ENCODE measurements around the gene LCMT1.
"Not testable (repeated sequence)": the region's sequence is repeated elsewhere in the genome, so short reads cannot be mapped to it uniquely, and the experiment has no call there.

LCMT1 gene

DNA sequence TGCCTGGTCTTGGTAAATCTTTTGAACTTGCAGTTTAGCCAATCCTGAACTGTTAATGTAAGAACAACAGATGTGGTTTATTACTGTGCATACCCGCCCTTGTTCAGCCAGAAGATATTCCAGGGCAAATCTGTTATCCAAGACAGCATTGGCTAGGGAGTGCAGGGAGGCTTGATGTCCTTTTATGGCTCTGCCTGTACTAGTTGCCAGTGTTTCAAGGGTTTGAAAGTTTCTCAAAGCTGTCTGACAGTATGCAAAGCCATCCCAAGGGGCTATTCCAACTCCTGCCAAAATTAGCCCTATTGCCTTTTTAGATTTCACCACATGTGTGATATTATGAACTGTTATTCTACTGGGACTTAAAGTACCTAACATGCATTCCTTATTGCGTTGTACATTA lies 30.1 kb downstream of the LCMT1 start:
- no peak for DNase-seq

DNA sequence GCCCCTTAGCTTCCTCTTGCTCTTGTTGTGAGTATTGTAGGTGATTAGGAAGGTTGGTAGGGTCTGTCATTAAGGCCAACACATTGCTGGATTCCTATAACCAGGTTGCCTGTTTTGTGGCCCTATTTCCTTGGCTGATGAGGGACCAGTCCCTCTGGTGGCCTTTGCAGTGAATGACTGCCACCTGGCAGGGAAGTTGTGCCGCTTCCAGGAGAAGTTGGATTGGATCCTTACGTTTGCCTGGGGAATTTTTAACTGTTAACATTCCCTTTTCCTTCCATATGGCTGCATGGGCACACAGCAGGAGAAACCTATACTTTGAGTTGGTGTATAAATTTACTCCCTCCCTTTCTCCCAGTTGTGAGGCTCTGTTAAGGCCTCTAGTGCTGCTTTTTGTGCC lies 32.4 kb downstream of the LCMT1 start:
- DNase-seq: no peak

DNA sequence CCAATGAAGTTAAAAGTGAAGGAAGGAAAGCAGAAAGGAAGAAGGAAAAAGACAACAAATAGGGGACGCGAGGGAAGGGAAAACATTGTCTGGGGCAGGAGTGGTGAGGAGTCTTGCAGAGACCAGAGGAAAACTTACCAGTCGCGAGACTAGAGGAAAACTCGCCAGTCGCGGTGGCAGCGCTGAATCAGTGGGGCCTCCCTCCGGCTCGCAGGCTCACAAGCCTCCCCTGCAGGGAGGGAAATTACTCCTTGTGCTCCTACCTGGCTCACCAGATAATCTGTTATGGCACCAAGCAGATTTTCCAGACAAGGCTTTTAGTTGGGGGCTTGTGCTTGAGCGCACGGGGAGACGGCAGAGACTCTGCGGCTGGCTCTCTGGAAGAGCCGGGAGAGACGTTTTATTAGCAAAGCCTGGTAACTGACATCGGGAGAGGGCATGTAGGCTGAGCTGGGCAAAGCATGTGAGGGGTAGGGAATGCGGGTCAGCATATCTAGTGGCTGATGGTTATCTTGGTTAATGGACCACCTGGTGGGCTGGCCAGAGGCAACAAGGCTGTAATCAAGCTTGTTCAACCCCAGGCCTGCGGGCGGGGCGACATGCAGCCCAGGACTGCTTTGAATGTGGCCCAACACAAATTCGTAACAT lies 37.1 kb downstream of the LCMT1 start:
- no peak for DNase-seq

DNA sequence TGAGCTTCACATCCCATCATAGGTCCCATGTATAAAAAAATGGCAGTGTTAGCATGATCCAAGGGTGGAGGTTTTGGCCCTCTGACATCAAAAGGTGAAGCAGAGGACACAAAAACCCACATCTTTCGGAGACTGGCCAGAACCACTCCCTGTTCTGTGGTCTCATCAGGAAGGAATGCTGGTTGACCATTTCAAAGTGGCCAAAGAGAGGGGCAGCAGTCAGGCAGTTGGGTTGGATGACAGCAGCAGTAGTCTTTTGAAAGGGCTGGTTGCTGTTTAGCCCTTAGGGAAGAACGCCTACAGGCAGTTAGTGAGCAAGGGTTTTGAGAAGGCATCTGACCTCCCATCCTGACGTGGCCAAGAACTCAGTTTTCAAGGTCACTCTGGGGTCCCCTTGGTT lies 40.5 kb downstream of the LCMT1 start:
- no peak for DNase-seq

DNA sequence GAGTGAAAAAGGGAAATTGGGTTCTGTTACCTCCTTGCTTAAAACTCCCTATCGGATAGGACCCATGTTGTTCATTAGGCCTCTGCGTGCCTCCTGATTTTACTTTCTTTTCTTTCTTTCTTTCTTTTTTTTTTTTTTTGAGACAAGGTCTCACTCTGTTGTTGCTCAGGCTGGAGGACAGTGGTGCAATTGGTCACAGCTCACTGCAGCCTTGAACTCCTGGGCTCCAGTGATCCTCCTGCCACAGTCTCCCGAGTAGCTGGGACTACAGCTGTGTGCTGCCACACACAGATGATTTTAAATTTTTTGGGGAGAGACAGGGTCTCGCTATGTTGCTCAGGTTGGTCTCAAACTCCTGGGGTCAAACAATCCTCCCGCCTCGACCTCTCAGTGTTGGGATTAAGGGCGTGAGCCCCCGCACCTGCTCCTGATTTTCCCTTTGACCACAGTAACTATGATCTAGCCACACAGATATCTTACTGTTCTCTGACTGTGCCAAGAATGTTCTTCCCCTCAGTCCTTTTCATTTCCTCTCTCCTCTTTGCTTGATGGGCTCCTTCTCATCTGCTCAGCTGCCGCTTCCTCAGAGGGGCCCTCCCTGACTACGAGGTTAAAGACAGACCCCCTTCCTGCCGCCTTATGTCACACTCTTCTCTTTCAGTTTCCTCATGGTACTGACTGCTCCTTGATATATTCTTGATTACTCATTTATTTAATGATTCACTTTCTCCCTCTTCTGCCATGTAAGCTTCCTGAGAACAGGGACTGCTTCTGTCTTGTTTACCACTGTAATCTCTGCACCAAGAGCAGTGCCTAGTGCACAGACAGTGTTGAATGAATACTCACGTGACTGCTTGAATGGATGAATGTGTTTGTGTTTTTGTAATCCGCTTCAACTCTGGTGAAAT lies 44.3 kb downstream of the LCMT1 start:
- DNase-seq: no peak

DNA sequence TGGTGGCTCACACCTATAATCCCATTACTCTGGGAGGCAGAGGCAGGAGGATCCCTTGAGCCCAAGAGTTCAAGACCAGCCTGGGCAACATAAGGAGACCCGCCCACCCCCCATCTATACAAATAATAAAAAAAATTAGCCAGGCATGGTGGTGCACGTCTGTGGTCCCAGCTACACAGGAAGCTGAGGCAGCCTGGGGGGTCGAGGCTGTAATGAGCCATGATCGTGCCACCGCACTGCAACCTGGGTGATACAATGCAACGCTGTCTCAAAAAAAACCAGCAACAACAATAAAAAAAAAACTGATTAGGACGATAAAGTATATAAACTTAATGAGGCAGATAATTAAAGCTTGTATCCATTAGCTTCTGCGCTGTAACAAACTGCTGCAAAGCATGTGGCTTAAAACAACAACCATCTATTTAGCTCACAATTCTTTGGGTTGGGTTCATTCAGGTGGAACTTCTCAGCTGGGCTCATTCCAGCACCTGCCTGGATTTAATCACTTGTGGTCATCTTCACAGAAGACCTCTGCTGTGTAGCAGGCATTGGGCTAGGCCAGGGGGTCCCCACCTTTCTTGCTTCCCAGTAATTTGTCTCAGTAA lies 45.8 kb downstream of the LCMT1 start:
- no peak for DNase-seq

DNA sequence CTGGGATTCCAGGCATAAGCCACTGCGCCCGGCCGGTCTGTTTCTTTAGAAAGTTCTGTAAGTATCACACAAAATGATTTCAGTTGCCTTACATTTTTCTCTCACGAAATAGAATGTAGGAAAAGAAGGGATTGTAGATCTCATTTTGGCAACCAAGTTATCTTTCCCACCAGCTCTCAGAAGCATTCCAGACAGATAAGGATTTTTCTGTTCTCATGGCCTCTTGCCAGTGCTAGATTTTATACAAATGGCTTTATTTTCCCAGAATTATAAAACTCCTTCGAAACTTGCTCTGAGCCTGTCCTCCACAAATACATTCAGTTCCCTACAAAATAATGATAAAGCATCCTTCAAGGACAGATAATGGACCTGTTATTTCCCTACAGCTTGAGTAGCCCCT lies 46.9 kb downstream of the LCMT1 start:
- no peak for DNase-seq

DNA sequence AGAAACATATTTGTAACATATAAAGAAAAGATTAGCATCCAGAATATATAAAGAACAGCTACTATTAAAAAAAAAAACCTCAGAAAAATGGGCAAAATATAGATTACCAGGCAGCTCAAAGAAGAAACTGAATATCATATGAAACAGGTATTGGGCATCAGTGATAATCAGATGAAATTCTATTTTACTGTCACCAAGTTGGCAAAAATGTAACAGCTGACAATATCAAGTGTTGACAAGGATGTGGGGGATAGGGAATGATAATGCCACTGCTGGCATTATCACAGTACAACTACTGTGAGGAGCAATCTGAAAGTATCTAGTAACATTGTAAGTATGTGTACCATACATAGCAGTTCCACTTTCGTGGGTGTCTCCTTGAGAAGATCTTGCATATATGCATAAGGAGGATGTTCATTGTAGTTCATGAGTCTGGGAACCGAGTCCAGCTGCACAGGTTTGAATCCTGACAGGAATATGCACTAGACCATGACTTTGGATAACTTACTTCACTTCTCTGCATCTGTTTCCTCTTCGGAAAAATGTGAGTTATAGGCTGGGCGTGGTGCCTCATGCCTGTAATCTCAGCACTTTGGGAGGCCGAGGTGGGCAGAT lies 50.3 kb downstream of the LCMT1 start:
- no peak for DNase-seq

DNA sequence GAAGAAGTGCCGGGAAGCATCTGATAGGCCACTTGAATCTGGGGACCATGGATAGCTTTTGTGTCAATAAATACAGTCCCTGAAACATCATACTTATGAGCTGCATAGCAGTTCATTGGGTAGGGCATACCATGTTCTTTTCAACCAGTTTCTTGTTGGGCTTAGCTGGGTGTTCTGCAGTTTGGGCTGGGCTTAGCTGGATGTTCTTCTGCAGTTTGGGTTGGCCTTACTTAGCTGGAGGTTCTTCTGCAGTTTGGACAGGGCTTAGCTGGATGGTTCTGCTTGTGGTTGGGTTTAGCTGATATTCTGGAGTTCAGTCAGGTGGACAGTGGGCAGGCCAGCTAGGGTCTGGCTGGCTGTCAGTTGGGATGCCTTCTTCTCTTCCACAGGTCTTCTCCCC lies 52.1 kb downstream of the LCMT1 start:
- no peak for DNase-seq

DNA sequence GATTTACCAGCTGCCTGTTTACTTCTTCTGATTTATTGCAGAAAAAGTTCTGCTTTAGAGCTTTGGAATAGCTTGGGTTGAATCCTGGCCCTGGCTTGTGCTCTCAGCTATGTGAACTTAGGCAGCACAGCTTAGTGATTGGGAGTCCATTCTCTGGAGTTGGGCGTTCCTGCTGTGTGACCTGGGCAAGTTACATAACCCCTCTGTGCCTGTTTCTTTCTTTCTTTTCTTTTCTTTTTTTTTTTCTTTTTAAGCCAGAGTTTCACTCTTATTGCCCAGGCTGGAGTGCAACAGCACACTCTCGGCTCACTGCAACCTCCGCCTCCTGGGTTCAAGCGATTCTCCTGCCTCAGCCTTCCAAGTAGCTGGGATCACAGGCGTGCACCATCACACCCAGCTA lies 53.7 kb downstream of the LCMT1 start:
- no peak for DNase-seq

DNA sequence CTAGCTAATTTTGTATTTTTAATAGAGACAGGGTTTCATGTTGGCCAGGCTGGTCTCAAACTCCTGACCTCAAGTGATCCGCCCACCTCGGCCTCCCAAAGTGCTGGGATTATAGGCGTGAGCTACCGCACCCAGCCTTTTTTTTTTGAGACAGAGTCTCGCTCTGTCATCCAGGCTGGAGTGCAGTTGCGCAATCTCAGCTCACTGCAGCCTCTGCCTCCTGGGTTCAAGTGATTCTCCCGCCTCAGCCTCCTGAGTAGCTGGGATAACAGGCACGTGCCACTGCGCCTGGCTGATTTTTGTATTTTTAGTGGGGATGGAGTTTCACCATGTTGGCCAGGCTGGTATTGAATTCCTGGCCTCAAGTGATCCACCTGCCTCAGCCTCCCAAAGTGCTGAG lies 56.4 kb downstream of the LCMT1 start:
- not testable (repeated sequence) for DNase-seq

DNA sequence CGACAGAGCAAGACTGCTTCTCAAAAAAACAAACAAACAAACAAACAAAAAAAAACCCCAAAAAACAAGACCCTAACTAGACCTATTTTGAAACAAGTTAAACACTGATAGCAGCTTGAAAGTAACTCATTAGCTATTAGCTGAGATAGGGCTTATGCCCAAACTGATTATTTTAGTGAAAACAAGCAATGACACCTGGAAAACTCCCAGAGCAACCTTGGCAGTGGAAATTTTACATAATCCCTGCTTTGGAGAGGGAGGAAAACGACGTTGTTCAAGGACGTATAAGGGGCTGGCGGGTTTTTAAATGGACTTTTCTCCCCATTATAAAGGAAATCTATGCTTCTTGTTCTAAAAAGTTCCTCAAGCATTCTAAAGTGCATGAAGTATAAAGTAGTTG lies 59.8 kb downstream of the LCMT1 start:
- DNase-seq: no peak

DNA sequence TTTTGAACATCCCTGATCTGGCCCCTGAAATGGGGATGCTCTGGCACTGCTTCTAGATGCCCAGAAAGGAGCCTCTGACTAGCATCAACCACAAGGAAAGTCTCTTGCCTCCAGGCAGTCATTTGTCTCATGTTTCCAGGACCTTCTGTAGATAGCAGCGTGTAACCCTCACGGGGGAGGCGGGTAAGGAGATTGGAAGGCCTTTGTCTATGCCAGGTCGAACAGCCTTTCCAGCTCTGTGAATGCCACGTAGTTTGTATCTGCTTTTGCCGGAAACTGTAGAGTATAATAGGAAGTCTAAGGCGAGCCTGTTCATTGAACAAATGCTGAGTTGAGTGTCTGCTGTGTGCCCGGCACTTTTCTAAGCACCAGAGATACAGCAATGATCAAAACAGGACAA lies 61.3 kb downstream of the LCMT1 start:
- DNase-seq: no peak

DNA sequence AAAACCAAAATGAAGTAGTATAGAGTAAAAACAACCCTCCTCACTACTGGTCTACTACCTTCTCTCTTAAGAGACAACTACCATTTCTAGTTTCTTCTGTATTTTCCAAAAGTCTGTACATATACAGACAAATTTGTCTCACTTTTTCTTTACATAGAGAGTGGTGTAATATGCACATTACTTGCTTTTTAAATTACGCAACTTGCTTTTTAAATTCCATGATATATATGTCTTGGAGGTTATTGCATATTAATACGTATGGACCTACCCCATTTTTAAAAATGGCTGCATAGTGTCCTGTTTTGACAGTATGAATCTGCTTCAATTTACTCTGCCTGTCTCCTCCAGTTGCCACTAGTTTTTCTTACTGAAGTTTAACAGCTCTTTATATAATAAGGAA lies 62.7 kb downstream of the LCMT1 start:
- DNase-seq: no peak

DNA sequence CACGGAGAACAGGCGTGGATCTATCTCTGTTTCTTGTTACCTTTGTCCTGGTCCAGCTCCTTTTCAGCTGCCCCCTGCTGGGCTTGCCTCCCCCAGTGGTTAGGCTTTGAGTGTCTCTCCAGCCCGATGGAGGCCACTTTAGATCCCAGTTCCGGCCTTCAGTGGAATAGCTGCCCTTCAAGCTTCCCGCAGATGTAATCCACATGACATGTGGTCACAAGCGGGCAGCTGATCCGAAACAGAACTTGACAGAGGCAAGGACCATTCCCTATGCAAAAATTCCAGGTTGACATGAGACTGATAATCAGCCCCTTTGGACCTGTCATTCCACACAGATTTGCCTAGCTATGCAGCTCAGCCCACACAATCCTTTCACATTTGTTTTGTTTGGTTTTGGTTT lies 64.6 kb downstream of the LCMT1 start:
- DNase-seq: no peak

DNA sequence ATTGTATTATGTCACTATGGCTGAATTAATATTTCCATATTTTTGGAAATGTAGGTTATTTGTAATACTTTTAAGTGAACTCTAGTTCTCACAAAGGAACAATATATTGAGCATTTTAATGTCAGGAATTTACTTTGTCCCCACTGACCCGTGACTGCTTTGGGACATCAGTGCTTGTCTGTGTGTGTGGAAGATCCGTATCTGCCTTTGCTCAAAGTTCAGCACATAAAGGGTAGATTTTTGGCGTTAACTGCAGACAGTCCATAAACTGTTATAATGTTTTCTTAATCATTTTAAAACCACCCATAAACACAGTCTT lies 65.9 kb downstream of the LCMT1 start:
- no peak for DNase-seq

DNA sequence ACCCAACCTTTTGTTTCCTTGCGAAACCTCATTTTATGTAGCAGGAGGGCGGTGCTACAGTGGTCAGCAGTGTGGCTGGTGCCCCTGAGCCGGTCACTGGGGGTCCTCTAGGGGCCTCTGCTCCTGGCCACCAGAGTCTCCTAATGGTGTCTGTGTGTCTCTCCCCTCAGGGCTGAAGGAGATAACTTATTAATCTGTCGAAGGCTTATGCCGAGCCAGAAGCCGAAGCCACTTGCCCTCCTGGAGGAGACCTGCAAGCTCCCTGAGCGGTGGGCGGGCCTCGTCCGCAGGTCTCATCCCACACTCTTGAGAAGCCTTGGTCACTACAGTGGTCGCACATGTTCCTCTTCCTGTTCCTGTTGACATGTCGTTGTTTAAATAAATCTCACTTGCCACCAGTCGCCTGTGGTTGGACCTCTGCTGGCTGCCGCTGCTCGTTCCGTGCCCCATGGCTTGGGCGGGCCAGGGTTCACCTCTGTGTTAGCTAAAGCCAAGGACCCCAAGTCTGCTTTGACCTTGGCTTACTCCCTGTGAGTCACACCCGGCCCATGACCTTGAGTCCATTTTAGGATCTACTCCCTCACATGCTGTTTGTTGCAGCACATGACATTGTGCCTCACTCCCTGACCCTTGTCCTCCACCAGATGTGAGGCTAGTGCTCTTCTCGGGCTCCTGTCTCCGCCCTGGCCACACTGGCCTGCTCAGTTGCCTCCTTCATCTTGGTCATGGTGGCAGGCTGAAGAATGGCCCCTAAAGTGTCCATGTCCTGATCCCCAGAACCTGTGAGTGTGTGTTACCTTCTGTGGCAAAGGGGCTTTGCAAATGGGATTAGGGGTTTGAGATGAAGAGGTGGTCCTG lies 66.5 kb downstream of the LCMT1 start:
- no peak for DNase-seq

DNA sequence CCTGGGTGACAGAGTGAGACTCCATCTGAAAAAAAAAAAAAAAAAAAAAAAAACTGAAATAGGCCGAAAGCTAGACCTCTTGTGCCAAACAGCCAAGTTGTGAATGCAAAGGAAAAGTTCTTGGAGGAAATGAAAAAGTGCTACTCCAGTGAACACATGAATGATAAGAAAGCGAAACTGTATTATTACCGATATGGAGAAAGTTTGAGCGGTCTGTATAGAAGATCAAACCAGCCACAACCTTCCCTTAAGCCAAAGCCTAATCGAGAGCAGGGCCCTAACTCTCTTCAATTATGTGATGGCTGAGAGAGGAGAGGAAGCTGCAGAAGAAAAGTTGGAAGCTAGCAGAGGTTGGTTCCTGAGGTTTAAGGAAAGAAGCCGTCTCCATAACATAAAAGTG lies 69.7 kb downstream of the LCMT1 start:
- not testable (repeated sequence) for DNase-seq

DNA sequence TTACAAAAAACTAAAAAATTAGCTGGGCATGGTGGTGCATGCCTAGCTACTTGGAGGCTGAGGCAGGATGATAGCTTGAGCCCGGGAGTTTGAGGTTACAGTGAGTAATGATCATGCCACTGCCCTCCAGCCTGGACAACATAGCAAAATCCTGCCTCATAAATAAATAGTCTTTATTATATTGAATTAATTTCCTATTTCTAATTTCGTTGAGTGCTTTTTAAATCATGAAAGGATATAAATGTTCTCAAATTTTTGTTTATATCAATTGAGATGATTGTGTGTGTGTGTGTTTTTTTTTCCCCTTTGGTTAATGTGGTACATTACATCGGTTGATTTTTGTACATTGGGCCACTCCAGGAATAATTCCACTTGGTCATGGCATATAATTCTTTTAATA lies 73.2 kb downstream of the LCMT1 start:
- no peak for DNase-seq

DNA sequence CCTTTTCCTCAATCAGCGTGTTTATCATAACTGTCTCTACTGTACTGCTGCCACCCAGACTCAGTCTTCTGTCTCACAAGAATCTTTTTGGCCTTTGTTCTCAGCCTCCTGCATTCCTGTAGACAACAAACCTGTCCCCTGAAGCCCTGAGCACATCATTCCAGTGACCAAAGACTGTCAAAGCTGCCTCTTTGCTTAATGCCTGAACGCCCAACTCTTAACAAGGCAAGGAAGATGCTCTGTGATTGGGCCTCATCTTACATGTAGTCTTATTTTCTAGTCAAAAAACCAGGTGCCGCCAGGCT lies 75.9 kb downstream of the LCMT1 start:
- DNase-seq: no peak

DNA sequence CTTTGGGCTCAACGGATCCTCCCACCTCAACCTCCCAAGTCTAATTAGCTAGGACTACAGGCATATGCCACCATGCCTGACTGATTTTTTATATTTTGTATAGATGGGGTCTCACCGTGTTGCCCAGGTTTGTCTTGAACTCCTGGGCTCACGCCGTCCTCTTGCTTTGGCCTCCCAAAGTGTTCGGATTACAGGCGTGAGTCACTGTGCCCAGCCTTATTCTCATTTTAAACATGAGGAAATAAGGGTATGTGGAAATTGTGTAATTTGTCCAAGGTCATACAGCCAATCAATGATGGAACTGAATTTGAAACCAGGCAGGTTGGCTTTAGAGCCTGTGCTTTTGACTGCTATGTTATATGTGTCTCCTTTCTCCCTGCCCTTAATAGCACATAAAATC lies 77.8 kb downstream of the LCMT1 start:
- no peak for DNase-seq

DNA sequence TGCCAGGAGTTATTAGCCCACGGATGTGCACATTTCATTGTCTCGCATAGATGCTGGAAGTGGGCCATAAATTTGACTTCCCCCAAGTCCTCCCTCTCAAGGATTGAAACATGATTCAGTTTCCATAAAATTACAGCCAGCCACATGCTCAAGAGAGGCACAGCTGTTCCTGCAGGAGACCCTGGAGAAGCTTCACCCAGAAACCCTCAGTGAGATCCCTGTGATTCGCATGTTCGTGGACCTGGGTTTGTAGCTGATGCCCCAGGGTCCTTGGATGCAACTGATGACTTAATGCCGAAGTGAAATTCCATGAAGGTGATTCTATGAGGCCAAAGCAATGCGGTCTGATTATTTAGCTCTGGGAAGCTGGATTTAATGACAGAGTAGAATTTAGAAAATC lies 80.6 kb downstream of the LCMT1 start:
- no peak for DNase-seq

All from amygdala (tissue), 56 donors.